Posterior cingulate gyrus (tissue), 11 donors: ENCODE data around the gene ATRNL1.
"Not testable (repeated sequence)": the region's sequence is repeated elsewhere in the genome, so short reads cannot be mapped to it uniquely, and the experiment has no call there.

Source experiments
- DNase-seq, 10 donors: peaks; one replicate each; pipeline versions ENCODE4 v3.0.0 to v3.0.0-alpha.2; 2020 to 2021; ENCODE audit warnings: mixed read lengths in 3 of 10
- intact Hi-C: fragments of 100-400 bp; cut with DNase I; formaldehyde crosslinking; loops from one replicate; pipeline ENCODE4 v1.15.1; 2023

ATRNL1 gene

DNA sequence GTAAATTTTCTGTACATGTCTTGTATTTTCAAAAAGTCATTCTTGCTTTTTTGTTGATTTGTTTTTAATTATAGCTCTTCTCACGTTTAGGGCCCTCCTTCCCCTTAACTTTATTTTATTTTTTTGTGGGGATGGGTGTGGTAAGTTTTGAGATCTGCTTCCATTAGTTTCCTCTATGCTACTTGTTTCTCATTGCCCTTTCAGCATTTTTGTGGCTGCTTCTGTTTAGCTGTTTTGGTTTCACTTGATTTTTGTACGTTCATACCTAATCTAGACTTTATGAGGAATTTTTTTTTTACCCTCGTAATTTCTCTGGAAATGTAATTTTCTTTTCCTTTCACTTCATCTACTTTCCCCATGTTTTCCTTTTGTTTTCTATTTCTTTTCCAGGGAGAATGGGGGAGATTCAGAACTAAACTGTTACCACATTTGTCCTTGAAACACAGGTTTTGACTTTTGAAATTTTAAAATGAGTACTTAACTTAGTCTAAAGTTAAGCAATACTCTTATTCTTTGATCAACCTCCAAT is 80.8 kb downstream of the ATRNL1 start:
- DNase-seq, result no peak
- intact Hi-C loops, result no loop called here

DNA sequence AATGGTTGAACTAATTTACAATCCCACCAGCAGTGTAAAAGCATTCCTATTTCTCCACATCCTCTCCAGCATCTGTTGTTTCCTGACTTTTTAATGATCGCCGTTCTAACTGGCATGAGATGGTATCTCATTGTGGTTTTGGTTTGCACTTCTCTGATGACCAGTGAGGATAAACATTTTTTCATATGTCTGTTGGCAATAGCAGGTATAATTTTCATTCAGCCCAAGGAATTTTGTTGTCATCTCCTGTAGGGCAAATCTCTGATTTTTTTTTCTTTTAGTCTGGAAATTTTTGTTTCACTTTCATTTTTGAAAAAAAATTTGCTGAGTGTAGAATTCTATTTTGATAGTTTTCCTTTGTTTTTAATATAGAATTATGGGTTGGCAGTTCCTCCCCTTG is 114.1 kb downstream of the ATRNL1 start:
- intact Hi-C loops, DNase-seq: not testable (repeated sequence)

DNA sequence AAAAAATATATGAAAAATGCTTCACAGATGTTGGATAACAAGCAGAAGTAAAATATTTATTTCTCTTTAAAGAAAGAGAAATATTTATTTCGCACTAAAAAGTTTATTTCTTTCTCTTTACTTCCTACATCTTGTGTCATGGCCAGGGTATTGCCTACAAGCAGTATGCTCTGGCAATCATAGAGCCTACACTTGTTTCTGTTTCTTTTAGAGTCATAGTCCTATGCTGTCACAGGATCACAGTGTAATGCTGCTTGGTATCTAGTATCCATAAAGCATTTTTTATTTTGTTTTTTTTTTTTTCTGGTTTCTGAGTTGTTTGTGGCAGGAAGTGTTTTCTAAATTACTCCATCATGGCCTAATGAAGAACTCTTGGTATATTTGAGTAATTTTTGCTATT is 116.0 kb downstream of the ATRNL1 start:
- DNase-seq, result no peak
- intact Hi-C loops, result no loop called here

DNA sequence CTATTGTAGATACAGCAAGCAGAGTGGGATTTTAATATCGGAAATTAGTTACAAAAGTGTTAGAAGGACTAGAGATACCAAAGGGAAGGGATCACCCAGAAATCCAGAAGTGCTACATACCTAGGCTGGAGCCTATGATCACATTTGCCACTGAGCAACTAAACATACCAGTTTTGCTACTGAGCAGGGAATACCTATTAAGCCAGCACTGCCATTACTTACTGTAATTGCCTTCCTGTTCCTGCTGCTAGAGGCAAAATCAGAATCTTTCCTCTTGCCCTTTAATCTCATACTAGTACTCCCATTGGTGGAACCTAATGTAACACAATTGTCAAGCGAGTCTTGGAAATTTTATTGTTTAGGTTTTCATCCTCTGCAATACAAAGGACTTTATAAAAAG is 121.7 kb downstream of the ATRNL1 start:
- intact Hi-C loops, result no loop called here
- DNase-seq, result no peak

DNA sequence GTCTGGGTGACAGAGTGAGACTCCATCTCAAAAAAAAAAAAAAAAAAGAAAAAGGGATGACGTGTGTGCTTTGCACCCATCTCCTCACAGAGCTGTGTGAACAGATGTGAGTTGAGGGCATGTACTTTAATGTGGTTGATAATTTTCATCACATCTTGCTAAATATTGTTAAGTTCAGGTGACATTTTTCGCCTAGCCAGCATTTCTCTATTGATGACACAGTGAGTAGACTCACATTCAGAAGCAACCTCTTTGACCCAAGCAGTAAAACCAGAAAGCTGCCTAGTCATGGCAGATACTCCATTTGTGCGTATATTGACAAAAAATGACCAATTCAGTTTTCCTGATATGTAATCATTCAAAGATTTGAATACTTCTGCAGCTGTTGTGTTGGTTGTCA is 126.0 kb downstream of the ATRNL1 start:
- intact Hi-C loops, result no loop called here
- no peak for DNase-seq

DNA sequence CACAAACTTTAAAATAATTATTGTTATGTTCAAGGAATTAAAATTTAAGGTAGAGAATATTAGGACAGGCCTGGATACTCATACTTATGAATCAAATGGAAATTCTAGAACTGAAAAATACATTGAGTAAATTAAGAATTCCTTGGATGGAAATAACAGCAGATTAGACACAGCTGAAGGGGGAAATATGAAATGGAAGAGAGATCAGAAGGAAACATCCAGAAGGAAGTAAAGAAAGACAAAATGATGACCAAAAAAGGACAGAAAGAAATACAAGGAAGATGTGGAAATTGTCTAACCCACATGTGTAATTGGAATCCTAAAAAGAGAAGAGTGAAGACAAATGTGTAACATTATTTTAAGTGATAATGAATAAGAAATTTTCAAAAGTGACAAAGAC is 128.9 kb downstream of the ATRNL1 start:
- intact Hi-C loops, result no loop called here
- DNase-seq, result no peak

DNA sequence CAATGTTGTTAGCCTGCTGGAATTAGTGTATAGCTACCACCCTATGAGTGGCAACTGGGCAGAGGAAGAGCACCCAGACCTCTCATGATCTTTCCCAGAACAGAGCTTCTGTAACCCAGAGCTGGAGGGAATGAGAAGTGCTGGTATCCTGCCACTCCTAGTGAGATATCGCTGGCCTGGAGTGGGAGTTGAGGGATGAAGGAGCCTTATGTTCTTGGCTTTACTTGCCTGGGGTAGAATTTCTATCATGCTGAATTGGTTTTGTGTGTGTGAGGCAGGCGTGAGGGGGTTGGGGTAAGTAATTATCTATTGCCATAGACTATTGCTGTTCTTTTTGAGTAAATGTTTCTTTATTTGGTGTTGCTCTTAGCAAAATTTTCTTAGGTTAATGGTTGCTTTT is 146.6 kb downstream of the ATRNL1 start:
- intact Hi-C loops, result no loop called here
- no peak for DNase-seq

DNA sequence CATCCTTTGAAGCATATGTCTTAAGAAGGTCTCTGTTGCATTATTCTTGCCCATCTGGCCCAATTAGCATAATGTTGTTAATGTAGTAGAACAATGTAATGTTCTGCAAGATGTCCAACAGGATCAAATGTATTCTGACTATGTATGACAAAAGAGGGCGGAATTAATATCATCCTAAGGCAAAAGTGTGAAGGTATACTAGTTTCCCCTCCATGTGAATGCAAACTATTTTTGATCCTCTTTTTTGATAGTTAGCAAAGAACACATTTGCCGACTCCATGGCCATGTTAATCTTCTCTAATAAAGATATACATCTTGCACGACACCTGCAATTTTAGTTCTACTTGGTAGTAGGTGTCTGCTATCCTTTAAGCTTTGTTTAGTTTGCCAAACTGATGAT is 157.6 kb downstream of the ATRNL1 start:
- no peak for DNase-seq
- intact Hi-C loops, result no loop called here

DNA sequence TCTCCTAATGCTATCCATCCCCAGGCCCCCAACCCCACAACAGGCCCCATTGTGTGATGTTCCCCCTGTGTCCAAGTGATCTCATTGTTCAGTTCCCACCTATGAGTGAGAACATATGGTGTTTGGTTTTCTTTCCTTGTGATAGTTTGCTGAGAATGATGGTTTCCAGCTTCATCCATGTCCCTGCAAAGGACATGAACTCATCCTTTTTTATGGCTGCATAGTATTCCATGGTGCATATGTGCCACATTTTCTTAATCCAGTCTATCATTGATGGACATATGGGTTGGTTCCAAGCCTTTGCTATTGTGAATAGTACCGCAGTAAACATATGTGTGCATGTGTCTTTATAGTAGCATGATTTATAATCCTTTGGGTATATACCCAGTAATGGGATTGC is 160.6 kb downstream of the ATRNL1 start:
- intact Hi-C loops, DNase-seq: not testable (repeated sequence)

DNA sequence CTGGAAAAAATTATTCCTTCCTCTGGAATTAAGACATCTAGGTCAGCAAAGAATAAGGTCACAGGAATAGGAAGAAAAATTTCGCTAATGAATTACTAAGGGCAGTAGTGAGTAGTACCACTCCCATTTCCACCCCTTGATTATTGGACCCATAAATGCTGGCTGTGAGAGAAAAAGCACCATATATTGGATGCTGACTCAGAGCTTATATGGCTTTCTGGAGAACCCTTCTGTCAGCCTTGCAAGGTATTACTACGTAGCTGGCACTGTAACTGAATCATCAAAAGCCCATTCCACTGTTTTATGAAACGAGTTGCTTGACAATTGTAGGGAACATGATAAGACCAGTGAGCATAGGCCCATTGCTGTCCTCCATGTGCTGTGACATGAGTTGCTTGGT is 179.3 kb downstream of the ATRNL1 start:
- intact Hi-C loops, result no loop called here
- no peak for DNase-seq

DNA sequence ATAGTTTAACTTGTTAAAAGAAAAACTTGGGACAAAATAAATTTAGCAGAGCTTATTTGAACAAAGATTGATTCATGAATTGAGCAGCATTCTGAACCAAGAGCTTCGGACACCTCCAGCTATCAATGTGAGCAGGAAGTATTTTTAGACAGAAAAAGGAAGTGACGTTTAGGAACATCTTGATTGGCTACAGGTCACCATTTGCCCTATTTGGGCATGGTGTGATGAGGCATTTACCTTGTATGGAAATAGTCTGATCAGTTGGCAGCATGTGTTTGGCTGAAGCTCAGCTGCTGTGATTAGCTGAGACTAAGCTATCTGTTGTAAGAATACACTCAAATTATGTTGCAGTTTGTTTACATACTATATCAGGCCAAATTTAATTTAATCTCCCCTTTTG is 185.1 kb downstream of the ATRNL1 start:
- DNase-seq, result no peak
- intact Hi-C loops, result no loop called here

DNA sequence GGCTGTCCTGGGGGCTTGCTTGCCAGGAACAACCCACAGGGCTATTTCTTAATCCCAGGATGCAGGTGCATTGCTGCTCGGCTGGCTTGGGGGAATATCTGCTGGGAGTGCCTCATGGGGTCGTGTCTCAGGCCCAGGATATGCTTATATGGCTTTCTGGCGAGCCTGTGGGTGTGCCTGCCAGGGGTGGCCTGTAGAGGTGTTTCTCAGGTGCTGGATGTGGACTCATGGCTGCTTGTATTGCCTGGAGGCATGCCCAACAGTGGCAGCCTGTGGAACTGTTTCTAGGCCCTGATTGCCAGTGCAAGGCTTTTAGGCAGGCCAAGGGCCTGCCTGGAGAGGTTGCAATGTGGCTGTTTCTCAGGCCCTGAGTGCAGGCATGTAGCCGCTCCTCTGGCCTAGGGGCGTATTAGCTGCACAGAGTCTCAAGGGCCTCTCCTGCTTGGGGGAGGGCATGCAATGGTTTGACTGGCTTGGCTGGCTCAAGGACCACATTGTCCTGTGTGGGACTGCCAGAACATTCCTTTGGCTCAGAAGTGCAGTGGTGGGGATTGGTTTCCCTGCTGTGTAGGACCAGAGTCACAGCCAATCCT is 202.1 kb downstream of the ATRNL1 start:
- intact Hi-C loops, result no loop called here
- peak in 1 of 10 donors; percentile 56 for DNase-seq

DNA sequence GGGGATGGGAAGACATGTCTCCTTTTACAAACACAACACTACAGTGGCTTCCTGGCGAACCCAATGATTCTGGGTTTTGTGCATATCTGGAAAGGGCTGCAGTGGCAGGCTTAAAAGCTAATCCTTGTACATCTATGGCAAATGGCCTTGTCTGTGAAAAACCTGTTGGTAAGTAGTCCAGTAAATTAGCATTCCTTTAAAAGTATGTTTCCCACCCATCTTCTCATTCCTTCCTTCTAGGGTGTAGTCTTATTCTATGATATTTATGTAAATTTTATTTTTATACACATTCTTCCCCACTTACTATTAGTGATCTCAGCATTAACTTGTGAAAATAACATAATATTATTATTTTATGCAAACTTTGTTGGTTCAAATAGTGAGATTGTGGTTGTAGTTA is 206.9 kb downstream of the ATRNL1 start:
- no peak for DNase-seq
- intact Hi-C loops, result no loop called here

DNA sequence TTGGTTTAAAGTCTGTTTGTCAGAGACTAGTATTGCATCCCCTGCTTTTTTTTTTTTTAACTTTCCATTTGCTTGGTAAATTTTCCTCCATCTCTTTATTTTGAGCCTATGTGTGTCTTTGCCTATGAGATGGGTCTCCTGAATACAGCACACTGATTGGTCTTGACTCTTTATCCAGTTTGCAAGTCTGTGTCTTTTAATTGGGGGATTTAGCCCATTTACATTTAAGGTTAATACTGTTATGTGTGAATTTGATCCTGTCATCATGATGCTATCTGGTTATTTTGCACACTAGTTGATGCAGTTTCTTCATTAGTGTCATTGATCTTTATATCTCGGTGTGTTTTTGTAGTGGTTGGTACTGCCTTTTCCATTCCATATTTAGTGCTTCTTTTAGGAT is 226.5 kb downstream of the ATRNL1 start:
- DNase-seq, intact Hi-C loops: not testable (repeated sequence)

DNA sequence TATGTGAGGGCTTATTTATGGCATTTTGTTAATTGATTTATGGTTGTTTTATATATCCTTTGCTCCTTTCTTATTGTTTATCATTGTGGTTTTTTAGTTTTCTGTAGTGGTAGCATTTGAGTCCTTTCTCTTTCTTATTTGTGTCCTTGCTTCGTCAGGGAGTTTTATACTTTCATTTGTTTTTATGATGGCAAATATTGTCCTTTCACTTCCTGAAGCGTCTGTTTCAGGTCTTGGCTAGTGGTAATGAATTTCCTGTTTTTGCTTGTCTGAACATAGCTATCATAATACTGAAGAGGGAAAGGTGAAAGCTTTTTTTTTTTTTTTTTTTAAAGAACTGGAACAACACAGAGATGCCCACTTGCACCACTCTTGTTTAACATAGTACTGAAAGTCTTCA is 228.2 kb downstream of the ATRNL1 start:
- no peak for DNase-seq
- intact Hi-C loops, result no loop called here

DNA sequence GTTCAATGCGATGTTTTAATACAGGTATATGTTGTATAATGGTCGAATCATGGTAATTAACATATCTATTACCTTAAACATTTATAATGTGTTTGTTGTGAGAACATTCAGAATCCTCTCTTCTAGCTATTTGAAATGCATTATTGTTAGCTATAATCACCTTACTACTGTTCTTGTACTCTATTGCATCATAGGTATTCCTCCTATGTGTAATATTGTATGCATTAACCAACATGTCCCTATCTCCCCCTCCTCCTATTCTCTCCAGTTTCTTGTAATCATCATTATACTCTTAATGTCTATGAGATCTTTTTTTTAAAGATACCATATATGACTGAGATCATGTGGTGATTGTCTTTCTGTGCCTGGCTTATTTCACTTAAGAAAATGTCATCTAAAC is 235.2 kb downstream of the ATRNL1 start:
- intact Hi-C loops, result no loop called here
- DNase-seq, result no peak

DNA sequence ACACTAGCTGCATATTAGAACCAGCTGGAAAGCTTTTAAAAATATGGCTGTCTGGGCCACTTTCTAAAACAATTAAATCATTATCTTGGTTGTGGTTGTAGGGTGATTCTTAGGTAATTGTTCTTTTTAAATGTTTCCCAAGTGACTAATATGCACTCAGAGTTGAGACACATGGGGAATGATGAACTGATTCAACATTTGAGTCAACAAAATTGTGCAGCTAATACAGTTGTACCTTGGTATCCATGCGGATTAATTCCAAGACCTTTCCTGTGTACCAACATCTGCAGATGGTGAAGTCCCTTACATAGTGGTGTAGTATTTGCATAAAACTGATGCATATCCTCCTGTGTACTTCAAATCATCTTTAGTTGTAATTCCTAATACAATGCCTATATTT is 242.2 kb downstream of the ATRNL1 start:
- intact Hi-C loops, result no loop called here
- DNase-seq, result no peak

DNA sequence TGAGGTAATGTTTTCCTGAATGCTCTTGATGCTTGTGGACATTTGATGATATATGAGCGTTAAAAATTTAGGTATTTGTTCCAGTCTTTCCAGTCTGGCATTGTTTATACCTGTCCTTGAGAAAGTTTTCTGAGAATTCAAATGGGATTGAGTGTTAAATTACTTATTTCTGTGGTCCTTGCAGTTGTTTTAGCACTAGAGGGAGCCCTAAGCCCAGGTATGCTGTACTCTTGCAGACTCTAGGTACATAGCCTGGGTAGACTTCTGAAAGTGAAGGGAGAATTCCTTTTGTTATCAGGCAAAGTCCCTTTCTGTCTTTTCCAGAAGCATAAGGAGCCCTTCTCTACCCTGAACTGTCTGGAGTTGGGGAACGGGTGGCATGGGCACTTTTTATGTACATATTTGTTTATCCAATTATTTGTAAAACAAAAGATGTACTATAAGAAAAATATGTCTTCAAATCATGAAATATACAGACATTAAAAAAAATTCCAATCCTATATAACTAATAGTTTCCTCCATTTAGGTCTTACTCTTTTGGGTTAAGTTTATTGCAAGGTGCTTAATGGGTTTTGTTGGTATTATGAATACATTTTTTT is 262.1 kb downstream of the ATRNL1 start:
- DNase-seq, result no peak
- intact Hi-C loops, result no loop called here

DNA sequence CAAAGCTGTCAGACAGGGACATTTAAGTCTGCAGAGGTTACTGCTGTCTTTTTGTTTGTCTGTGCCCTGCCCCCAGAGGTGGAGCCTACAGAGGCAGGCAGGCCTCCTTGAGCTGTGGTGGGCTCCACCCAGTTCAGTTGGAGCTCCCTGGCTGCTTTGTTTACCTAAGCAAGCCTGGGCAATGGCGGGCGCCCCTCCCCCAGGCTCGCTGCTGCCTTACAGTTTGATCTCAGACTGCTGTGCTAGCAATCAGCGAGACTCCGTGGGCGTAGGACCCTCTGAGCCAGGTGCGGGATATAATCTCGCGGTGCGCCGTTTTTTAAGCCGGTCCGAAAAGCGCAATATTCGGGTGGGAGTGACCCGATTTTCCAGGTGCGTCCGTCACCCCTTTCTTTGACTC is 274.8 kb downstream of the ATRNL1 start:
- DNase-seq, intact Hi-C loops: not testable (repeated sequence)

DNA sequence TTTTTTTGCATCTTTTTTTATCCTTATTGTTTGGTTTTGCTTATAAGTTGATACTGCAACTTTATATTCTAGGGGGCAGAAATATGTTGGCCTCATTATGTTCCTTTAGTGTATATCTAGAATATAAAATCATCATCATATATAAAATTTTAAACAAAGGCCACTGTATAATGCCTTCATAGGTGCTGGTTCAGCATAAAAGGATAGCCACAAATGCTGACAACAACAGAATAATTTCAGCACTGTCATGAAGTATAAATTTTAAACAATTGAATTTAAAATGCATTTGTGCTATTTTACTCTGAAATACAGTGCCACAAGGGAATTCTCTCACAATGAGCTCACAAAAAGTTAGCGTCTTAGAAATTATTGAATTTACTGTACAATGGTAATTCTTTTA is 285.9 kb downstream of the ATRNL1 start:
- intact Hi-C loops, result no loop called here
- no peak for DNase-seq

DNA sequence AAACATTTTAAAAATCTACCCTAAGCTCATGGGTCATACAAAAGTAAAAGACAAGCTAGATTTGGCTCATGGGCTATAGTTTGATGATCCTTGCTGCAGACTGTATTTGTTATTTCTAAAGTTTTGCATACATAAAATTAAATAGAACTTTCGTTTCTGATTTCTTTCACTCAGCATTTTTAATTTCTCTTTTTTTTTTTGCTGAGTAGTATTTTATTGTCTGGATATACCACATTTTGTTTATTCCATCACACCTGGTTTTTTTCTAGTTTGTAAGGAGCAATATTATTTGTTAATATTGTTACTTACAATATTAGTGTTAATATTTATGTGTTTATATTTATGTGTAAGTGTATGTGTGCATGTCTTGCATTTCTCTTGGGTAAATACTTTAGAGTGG is 291.5 kb downstream of the ATRNL1 start:
- DNase-seq, result no peak
- intact Hi-C loops, result no loop called here

DNA sequence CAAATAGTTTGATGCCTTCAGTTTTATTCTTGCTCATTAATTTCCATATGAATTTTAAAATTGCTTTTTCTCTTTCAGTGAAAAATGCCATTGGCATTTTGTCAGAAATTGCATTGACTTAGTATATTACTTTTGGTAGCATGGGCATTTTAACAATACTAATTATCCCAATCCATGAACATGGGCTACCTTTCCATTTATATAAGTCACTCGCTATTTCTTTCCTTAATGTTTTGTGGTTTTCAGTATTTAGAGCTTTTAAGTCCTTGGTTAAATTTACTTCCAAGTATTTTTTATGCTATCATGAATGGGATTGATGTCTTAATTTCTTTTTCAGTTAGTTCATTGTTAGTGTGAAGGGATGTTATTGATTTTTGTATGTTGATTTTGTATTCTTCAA is 297.4 kb downstream of the ATRNL1 start:
- intact Hi-C loops, result no loop called here
- DNase-seq, result no peak

DNA sequence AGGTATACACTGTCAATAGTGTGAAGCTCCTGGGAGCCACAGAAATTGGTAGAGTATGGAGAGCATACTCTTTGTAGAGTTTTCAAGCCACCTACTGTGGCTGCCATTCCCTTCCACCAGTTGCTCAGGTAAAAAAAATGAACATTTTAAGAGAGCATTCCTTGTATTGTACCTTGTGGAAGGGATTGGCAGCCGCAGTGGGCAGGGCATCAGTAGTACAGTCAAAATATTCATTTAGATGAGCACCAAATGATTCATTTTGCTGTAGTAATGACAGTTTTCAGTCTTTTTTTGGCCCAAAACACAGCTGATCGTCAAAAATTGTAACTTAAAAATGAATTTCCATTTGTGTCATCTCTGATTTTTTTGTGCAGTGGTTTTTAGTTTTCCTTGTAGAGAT is 304.9 kb downstream of the ATRNL1 start:
- no peak for DNase-seq
- intact Hi-C loops, result no loop called here
